Kidney tubule cell (primary cell): ENCODE measurements around the gene GRAP.
"Not testable (repeated sequence)": the region's sequence is repeated elsewhere in the genome, so short reads cannot be mapped to it uniquely, and the experiment has no call there.

ENCODE experiments used
- DNase-seq: peaks from one replicate; pipeline ENCODE4 v3.0.0-alpha.2; 2018; ENCODE audit warnings: low spot score

Gene GRAP

DNA sequence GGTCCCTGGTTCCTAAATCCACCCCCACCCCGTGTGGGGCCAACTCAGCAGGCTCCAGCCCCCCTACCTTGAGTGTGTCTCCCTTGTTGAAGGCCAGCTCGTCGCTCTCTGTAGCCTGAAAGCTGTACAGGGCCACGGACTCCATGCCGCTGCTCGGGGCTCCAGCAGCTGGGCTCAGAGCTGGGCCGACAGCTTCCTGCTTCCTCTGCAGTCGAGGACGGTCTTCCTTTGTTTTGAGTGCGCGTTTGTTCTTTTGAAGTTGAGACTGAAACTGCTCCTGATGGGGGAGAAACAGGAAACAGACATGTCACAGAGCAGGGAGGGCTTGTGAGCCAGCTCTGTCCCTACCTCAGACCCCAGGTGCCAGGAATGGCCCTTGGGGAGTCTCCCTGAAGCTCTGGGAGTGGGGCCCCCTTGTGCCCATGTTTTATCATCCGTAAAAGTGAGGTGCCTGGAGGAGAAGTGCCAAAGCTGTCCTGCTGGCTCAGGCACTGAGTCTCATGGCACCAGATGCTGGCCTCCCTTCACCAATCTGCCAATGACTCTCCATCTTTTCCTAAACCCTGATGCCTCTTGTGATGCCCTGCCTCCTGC is at the start of gene GRAP:
Gene GRAP (minus strand): TSS at position 176 of the 594 bp plus-strand sequence. CDS start 31 bp downstream, at position 145.
- DNase-seq: not testable (repeated sequence)

- peak; percentile 0 for DNase-seq
Observed at GRCh38 chr17:19093684-19094438, 47.1 kb upstream of the GRAP start.

GRCh38 chr17:19092737-19093683 is 46.3 kb upstream of the GRAP start:
- peak; percentile 1 for DNase-seq

- DNase-seq: not testable (repeated sequence)
Observed at GRCh38 chr17:19090058-19090772, 43.5 kb upstream of the GRAP start.

GRCh38 chr17:19088804-19089685 is 42.3 kb upstream of the GRAP start:
- DNase-seq: not testable (repeated sequence)

DNA sequence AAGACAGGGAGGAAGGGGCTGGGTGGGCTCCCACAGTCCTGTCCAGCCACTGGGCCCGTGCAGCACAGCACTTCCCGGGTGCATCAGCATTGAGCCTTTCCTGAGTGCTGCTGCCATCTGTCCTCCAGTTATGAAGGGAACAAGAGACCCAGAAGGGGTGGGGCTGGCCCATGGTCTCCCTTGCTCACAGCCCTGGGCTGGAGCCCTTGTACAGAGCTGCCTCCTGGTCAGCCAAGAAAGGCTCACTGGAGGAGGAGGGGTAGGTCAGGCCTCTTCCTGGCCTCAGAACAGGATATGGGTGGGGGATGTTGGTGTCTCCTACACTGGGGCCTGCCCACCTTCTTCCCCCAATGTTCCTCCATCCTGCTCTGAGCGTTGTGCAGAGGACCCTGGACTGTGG is 30.6 kb upstream of the GRAP start:
- not testable (repeated sequence) for DNase-seq

DNA sequence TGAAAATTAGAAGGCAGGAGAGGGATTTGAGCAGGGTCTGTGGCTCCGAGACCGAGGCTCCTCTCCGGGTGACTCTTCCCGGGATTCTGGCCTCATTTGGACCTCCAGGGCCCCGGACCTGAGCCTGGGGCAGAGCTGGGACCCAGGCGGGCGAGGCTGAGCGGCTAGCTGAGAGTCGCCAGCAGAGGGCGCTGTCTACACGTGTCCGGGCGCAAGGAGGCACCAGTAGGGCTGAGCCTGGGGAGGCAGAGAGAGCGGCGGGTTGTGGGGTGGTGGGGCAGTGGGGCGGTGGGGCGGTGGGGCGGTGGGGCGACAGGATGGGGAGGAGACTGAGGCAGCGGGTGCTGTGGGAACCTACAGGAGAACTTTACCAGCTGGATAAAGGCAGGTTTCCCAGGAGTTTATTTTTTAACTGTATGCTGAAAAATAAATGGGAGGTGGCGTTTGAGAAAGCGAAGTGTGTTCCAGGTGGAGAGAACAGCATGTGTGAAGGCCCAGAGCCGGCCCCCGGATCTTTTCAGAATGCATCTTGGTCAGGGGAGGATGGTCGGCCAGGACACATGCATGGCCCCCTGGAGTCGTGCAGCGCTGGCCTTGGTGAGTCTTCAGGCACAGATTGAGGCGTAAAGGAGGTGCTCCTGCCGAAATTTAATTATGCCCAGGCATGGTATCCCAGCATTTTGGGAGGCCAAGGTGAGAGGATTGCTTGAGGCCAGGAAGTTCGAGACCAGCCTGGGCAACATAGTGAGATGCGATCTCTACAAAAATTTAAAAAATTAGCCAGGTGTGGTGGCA is 29.8 kb upstream of the GRAP start:
- not testable (repeated sequence) for DNase-seq

- not testable (repeated sequence) for DNase-seq
Observed at GRCh38 chr17:19070318-19071168, 23.8 kb upstream of the GRAP start.

DNA sequence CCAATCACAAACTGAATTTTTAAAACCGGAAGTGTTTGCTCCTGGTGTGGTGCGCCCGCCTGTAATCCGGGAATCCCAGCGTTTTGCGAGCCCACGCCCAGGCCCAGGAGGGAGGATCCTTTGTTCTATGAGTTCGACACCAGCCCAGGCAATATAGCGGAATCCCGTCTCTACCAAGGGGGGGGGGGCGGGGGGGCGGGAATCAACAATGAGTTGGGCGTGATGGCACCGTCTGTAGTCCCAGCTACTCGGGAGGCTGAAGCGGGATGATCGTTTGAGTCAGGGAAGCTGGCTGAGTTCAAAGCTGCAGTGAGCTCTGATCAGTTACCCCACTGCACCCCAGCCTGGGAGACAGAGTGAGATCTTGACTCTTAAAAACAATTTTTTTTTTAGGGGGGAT is 17.6 kb upstream of the GRAP start:
- not testable (repeated sequence) for DNase-seq

GRCh38 chr17:19063326-19063956 is 16.7 kb upstream of the GRAP start:
- not testable (repeated sequence) for DNase-seq

GRCh38 chr17:19062718-19063325 is 16.1 kb upstream of the GRAP start:
- not testable (repeated sequence) for DNase-seq

GRCh38 chr17:19062009-19062717 is 15.4 kb upstream of the GRAP start:
- DNase-seq: not testable (repeated sequence)

DNA sequence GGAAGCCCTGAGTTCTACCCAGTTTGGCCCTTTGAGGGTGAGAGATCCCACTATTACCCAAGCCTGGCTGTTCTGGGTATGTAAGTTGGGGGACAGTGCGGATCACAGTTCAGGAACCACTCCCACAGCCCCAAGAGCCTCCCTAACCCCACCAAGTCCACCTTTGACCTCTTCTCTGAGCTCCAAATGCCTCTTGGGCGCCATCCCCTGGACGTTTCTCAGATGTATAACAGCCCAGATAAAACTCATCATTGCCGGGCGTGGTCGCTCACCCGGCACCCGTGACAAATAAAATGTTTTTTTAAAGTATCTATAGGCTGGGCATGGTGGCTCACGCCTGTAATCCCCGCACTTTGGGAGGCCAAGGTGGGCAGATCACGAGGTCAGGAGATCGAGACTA is 8.7 kb upstream of the GRAP start:
- DNase-seq: not testable (repeated sequence)

GRCh38 chr17:19048826-19049225 is 2.1 kb upstream of the GRAP start:
- DNase-seq: not testable (repeated sequence)

DNA sequence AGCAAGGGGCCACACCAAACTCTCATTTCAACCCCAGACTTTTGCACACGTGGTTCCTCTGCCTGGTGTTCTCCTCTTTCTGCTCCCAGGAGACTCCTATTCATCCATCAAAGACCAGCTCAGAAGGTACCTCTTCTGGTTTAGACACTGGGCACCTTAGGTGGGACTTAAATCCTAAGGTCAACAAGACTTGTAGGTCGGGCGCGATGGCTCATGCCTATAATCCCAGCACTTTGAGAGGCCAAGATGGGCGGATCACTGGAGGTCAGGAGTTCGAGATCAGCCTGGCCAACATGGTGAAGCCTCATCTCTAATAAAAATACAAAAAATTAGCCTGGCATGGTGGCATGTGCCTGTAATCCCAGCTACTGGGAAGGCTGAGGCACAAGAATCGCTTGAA is 753 bp upstream of the GRAP start:
- not testable (repeated sequence) for DNase-seq

GRCh38 chr17:19044643-19045042 is 2.1 kb downstream of the GRAP start:
- DNase-seq: not testable (repeated sequence)

DNA sequence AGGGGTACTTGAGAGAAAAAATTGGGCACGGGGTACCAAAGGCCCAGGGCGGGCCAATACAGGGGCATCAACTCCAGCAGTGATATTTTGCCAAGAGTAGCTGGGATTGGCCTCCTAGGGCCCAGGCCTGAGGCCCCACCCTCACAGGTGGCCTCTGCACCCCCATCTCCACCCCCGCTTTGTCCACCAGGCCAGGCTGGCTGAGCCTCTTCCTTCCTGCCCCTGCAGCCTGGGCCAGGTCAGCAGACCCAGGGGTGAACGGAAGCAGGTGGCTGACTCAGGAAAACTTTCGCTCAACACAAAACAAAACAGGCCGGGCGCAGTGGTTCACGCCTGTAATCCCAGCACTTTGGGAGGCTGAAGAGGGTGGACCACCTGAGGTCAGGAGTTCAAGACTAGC is 3.7 kb downstream of the GRAP start:
- not testable (repeated sequence) for DNase-seq
